Measurements from ENCODE around the gene ARHGAP29.

ARHGAP29 gene

GRCh38 chr1:94235189-94236012 lies 2.0 kb downstream of the ARHGAP29 start:
- DNase-seq: no peak

GRCh38 chr1:94234615-94235014 lies 2.8 kb downstream of the ARHGAP29 start:
- DNase-seq: no peak

GRCh38 chr1:94231746-94232145 lies 5.6 kb downstream of the ARHGAP29 start:
- DNase-seq: no peak

GRCh38 chr1:94230920-94231319 lies 6.5 kb downstream of the ARHGAP29 start:
- DNase-seq: no peak

DNA sequence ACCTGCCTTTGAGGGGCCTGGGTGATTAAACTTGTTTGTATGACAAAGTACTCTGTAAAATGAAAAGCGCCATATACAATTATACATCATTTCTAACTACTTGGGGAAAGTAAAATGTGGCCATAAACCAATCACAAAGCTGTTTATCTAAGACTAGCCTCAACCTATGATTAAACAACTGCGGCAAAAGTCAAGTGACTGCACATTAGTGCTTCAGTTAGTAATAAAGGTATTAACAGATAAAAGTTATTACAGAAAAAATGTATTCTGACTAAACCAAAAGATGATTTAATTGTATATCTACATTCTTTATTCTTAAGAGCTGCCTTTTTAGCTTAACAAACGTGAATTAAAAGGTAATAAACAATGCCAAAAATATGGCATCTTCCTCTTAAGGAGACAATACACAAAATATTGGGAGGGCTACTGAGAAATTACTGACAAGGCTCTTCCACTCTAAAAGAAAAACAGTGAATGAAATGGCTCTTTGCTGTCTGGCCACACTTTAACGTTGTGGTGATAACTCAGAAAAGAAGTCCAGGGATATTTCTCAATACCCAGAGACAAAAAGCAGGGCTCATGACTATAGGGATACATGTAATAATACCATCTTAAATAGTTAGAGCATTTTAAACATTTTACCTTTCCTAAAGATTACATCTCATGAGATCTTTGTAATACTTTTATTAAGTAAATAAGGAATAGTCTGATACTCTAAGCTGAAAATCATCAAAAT lies 8.6 kb downstream of the ARHGAP29 start:
- no peak for DNase-seq

DNA sequence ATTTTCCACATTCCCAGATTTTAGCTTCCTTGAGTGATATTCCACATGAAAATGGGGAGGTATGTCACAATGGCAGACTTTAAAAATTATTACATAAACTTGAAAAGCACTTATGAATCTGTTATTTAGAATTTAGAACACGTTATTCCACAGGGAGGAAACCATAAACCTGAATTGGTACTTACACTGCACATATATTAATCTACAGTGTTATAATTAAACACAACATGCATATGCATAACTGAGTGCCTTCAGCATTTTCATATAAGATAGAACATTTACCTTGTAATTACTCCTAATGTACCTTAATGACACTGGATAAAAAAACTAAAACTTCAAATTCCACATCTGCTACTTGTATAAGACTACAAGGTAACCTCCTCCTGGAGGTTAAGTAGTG lies 9.8 kb downstream of the ARHGAP29 start:
- DNase-seq: no peak

DNA sequence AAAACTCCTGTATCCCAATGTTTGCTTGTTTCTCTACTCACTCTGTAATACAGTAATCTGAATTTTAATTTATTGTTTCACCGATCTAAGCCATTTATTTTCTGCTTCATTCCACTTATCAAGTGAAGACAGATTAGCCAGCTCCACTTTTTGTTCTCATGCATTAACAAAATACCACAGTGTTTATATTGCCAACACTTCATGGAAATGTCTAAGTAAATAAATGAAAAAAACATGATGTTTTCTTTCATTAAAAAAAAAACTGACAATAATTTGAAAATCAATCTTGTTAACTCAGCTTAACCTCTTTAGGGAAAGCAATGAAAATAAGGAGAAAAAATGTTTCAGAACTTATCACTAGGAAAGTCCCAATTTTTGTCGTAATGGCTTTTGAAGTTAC lies 11.5 kb downstream of the ARHGAP29 start:
- no peak for DNase-seq

GRCh38 chr1:94218332-94218731 lies 19.1 kb downstream of the ARHGAP29 start:
- DNase-seq: no peak

GRCh38 chr1:94215955-94216354 lies 21.4 kb downstream of the ARHGAP29 start:
- peak; percentile 11 for DNase-seq

DNA sequence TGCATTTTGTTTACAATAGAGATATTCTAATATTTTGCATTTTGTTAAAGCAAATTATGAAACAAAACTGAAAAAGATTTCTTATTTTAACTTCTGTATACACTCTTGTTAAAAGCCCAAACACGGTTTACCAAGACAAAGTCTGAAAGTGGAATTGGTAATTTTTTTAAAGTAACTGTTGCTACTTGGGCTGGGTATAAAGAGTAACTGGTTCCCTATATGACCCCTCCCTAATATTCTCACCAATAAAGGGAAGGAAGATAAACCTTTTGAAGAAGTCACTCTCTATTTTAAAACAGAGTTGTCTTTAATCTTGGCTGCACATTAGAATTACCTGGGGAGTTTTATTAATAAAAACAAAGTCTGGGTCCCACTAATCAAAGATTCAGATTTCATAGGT lies 27.4 kb downstream of the ARHGAP29 start:
- DNase-seq: no peak

GRCh38 chr1:94209425-94209824 lies 28.0 kb downstream of the ARHGAP29 start:
- DNase-seq: peak; percentile 36

DNA sequence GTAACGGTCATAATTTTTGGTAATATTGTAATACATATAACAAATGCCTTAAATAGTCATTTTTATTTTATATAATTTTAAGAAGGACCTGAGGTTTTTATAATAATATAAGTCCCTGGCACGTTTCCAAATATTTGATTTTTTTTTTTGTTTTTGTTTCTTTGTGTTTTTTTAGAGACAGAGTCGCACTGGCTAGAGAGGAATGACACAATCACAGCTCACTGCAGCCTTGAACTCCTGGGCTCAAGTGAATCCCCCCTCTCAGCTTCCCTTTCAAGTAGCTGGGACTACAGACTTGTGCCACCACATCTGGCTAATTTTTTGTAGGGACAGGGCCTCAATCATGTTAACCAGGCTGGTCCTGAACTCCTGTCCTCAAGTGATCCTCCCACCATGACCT lies 29.7 kb downstream of the ARHGAP29 start:
- no peak for DNase-seq

DNA sequence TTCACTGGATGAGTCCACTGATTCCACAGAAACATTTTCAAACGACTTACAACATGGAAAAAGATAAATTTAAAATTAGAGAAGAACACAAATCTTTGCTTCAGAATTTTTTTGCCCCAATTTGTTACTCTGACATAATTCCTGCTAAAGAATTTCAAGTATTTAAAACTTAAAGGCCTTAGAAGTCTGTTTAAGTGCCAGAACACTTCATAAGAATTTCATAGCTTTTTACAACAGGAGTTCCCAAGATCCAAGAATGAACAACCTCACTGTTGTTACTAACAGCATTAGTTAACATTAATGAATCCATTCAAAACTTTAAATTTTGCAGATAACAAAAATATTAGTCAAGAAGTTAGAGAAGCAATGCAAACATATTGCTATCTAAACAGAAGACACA lies 31.7 kb downstream of the ARHGAP29 start:
- DNase-seq: no peak

DNA sequence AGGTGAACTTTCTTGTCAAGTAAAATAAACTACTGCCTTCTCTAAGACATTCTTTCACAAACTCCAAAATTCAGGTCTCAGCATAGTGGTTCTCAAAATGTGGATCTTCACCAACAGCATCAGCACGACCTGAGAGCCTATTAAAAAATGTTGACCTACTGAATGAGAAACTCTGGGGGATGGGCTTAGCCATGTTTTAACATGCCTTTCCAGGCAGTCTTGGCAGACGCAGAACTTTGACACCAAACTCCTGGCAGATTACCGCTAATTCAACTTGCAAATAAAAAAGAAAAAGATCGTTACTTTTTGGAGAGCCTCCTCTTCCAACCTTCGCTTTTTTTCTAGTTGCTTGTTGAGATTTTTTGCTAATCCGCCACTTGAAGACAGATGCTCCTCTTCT lies 35.1 kb downstream of the ARHGAP29 start:
- DNase-seq: no peak

DNA sequence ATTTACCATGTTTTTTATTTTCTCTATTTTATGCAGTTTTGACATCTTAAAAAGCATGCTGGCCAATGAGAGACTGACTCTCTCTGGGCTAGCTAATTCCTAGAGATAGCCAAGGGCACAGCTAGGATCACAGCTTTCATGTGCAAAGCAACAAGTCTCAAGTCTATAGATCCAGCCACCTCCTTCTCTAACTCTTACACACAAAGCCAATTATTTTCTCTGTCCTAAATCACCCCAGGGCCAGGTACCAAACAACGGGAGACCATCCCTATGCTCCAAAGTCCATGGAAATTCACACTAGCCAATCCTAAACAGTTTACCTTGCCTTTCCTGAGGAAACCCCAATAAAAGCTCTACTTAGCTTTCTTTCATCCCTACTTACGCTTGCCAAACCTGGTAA lies 38.0 kb downstream of the ARHGAP29 start:
- DNase-seq: no peak

- no peak for DNase-seq
Measured at GRCh38 chr1:94194079-94194865, 43.1 kb downstream of the ARHGAP29 start.

DNA sequence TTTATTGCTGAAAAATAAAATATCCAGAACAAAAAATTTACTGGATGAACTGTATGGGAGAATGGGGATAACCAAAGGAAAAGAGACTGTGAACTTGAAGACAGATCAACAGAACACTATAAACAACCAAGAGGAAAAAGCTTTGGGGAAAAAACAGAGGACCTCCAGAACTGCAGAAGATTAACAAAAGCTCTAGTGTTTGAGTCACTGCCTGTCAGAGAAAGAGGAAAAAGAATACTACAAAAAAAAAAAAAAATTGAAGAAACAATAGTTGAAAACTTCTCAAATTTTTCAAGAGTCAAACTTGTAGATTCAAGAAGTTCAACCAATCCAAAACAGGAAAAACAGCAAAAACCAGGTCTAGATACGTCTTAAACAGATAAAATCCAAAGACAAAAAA lies 44.3 kb downstream of the ARHGAP29 start:
- DNase-seq: no peak

GRCh38 chr1:94191216-94191615 lies 46.2 kb downstream of the ARHGAP29 start:
- no peak for DNase-seq

DNA sequence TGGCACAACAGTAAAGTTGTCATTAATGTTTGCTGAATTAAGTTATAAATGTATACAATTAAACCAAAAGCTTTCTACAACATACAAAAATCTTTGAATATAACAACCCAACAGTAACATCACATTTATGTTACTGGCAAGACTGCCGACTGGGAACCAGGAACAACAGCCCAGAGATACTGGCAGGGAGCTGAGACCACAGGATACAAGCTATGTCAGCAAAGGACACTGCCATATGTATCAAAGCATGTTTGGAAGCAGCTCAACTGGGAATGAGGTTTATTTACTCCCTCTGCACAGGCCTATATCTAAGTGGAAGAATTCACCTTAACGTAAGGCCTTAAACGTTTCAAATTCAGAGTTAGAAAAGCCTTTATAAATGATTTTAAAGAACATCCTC lies 50.4 kb downstream of the ARHGAP29 start:
- no peak for DNase-seq

DNA sequence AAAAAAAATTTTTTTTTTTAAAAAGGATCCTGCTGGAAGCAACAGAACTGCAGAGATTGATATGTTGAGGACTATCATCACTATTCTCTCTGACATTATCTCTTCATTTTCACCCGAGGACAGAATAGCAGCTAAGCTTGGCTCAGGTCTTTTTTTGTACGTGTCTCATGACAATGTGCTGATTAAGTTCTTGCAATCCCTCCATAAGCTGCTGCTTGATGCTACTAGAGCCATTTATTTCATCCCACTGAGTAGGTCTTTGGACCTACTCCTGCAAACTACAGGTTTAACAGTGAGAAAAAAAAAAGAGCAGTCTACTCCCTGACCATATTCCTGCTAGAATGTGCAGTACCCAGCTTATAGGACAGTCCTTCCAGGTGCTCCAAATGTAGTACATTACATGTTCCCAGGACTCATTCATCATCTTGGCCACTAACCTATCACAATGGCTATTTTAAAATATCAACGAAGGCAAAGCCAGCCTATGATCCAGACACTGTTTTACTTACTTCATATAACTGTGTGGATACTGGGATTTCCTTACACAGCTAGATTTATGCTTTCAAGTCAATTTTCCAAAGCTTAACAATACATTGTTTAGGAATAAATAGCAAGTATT lies 54.1 kb downstream of the ARHGAP29 start:
- no peak for DNase-seq

DNA sequence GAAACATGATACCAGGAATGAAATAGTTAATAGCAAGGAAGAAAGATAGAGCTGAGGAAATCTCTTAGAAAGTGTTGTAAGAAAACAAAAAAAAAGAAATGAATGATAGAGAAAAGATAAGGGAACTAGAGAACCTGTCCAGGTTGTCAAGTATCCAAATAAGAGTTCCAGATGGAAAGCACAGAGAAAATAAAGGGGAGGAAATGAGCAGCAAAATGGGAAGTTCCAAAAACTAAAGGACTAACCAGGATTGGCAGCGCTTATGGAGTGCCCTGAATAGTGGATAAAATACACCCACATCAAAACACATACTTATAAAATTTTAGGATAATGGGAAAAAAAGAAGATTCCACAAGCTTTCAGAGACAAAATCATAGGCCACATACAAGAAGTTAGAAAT lies 55.2 kb downstream of the ARHGAP29 start:
- DNase-seq: no peak

DNA sequence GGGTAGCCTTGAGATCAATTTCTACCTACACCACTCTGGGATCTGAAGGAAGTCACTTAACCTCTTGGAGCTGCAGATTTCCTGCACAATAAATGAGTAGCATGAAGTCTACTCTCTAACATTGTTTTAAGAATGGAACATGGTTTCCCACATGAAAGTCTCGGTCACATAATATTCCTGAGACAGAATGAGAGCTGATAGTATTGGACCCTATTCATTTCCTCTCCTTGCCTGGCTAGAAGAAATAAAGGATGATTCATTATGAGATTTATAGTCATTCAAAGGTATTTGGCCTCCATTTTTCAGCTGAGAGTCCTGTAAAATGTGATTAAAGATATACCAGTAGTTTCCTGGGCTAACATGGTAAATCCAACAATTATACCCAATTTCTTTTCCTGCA lies 56.7 kb downstream of the ARHGAP29 start:
- DNase-seq: peak; percentile 7

DNA sequence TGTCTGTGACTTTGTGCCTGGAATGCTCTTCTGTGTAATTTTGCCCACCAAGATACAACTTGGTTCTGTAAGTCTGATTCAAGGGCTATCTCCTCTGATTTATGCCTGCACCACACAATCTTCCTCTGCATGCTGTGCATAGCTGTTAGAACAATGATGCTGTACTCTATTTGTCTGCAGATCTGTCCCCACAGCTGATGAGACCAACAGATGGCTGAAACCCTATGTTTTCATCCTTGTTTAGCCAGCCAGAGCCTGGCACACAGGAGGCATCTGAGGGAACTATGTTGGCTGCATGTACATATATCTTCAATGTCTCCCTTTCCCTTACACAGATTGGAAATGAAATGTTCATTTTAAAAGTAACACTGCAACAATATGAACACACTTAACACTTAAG lies 58.5 kb downstream of the ARHGAP29 start:
- DNase-seq: no peak
